Adrenal gland (tissue), 12 donors: ENCODE results near the gene CFAP70. TPM values are rescaled to one million over a fixed set of nuclear protein-coding genes. Genes with fewer than 3 reads are reported as not detected.

ENCODE experiments used
- DNase-seq, 7 donors: peaks; one replicate each; pipeline ENCODE4 v3.0.0-alpha.2; 2019 to 2020
- H3K27ac ChIP-seq, 5 donors: fragments of 200-600 bp; sonication (generic) in 4 of 5; 1 replicate in 3 of 5; 2 replicates in 2 of 5; pipeline versions ENCODE4 v1.5.1 to v1.8.0; 2016 to 2020; ENCODE audit warnings: mild to moderate bottlenecking in 1 of 5
- H3K27me3 ChIP-seq: fragments of 200-600 bp; 2 replicates; pipeline ENCODE4 v1.8.0; 2021
- H3K36me3 ChIP-seq, 2 donors: fragments of 200-600 bp; replicated peaks in 1 of 2; 1 replicate in 1 of 2; 2 replicates in 1 of 2; pipeline versions ENCODE4 v1.5.1 to v1.8.0; 2018 to 2022
- H3K4me1 ChIP-seq, 2 donors: fragments of 200-600 bp; replicated peaks in 1 of 2; 1 replicate in 1 of 2; 2 replicates in 1 of 2; pipeline versions ENCODE4 v1.5.1 to v1.8.0; 2018 to 2021
- H3K4me3 ChIP-seq, 4 donors: fragments of 200-600 bp; sonication (generic) in 3 of 4; one replicate each; pipeline ENCODE4 v1.5.1; 2016 to 2018
- H3K9me3 ChIP-seq, 3 donors: fragments of 200-600 bp; sonication (generic) in 1 of 3; replicated peaks in 1 of 3; 1 replicate in 2 of 3; 2 replicates in 1 of 3; pipeline versions ENCODE4 v1.5.1 to v1.8.0; 2016 to 2021
- CTCF ChIP-seq, 6 experiments: fragments of 450-650 bp in 4 of 6; fragments of 200-600 bp in 2 of 6; sonication (generic) in 1 of 6; IDR thresholded peaks; 1 replicate in 5 of 6; 2 replicates in 1 of 6; pipeline versions ENCODE4 v1.5.1 to v1.8.0; 2016 to 2021; ENCODE audit warnings: antibody characterized with exemption in 6 of 6, mild to moderate bottlenecking in 2 of 6, moderate library complexity in 1 of 6
- POLR2A ChIP-seq, 2 donors: fragments of 450-650 bp; IDR thresholded peaks; one replicate each; pipeline ENCODE4 v1.6.1; 2017; ENCODE audit warnings: antibody characterized with exemption in 2 of 2, mild to moderate bottlenecking in 2 of 2, moderate library complexity in 1 of 2
- WGBS, 4 donors: extraction: QIAGEN DNeasy Blood & Tissue Kit in 2 of 4; methylation state at CpG; one replicate each; pipeline versions ENCODE4 v1.1.5 to v1.1.7; 2013 to 2017; 5-methylcytosine and 5-hydroxymethylcytosine counted together
- intact Hi-C, 2 donors: fragments of 100-400 bp; cut with DNase I; formaldehyde crosslinking; loops; one replicate each; pipeline versions ENCODE4 v1.14.1 to v1.15.0; 2022 to 2023
- polyA plus RNA-seq, 3 donors: library from polyadenylated mRNA; stranded (reverse); fragments of 200-250 nt in 2 of 3; fragments of 350-450 nt in 1 of 3; fragmentation: Illumina TruSeq in 1 of 3; extraction: RNeasy Lipid Tissue Mini Kit (QIAGEN cat#74804) in 1 of 3; gene quantifications; one replicate each; pipeline ENCODE4 v1.2.3, GENCODE V29; 2013 to 2014
- total RNA-seq, 9 donors: library from RNA; depleted of rRNA in 4 of 9; stranded (reverse); fragments of >200 nt in 4 of 9; fragments of 120-200 nt in 1 of 9; fragmentation: NEBNext Ultra II Directional in 1 of 9; extraction: Animal tissue kit (Norgen Biotek cat#: 25700) in 1 of 9; gene quantifications; one replicate each; pipeline versions ENCODE4 v1.1.0 to v1.2.4, GENCODE V29; 2013 to 2023
- donor health status: healthy with polysubstance abuse.
- donor health status: Bipolar disorder and iron deficiency.
- donor health status: DM: yes; HTN: yes; CAD: no.
- donor health status: DM: no; HTN: no; CAD: no.
- donor health status: DM: no; HTN: no; CAD: no.
- donor health status: DM: yes; HTN: yes; CAD: no.

Gene CFAP70
- total and polyA plus RNA-seq, 12 donors, result 1.6 to 43.6 (median 6.7) TPM

- H3K27ac ChIP-seq, result no peak overlapping the region
- no peak for DNase-seq
- 56 to 67% (median 60%) methylated on average over 8 of the region's 8 CpGs for WGBS, 4 donors
- no peak overlapping the region for H3K4me3 ChIP-seq
- no peaks in the 10 kb centered on the region for H3K9me3 ChIP-seq
- TF ChIP-seq CTCF (IDR thresholded peaks at IDR 0.05) (no peak), POLR2A (IDR thresholded peaks at IDR 0.05) (no peak)
- peaks cover 0 to 40% of the 10 kb centered on the region in 2 donors for H3K36me3 ChIP-seq
- intact Hi-C loops, result no loop called here
- no peaks in the 10 kb centered on the region for H3K27me3 ChIP-seq
- H3K4me1 ChIP-seq, result peaks cover 6 to 14% of the 10 kb centered on the region in 2 donors
These were observed 113.7 kb downstream of the CFAP70 start for GRCh38 chr10:73244866-73245477.

GRCh38 chr10:73239908-73240307 is 118.8 kb downstream of the CFAP70 start:
- H3K27me3 ChIP-seq, result no peaks in the 10 kb centered on the region
- H3K9me3 ChIP-seq, result no peaks in the 10 kb centered on the region
- no peak for DNase-seq
- intact Hi-C loops, result no loop called here
- no peaks in the 10 kb centered on the region for H3K4me1 ChIP-seq
- TF ChIP-seq POLR2A (IDR thresholded peaks at IDR 0.05), result no peak
- TF ChIP-seq CTCF (IDR thresholded peaks at IDR 0.05), result no peak
- H3K4me3 ChIP-seq, result no peak overlapping the region
- H3K36me3 ChIP-seq, result peaks cover 0 to 52% of the 10 kb centered on the region in 2 donors
- 93 to 100% (median 96%) methylated on average over 2 of the region's 2 CpGs for WGBS, 4 donors
- H3K27ac ChIP-seq, result no peak overlapping the region

GRCh38 chr10:73238990-73239566 is 119.6 kb downstream of the CFAP70 start:
- Histone ChIP-seq H3K27ac (no peak overlapping the region), H3K9me3 (no peaks in the 10 kb centered on the region), H3K27me3 (no peaks in the 10 kb centered on the region), H3K36me3 (peaks cover 0 to 57% of the 10 kb centered on the region in 2 donors), H3K4me3 (no peak overlapping the region), H3K4me1 (no peaks in the 10 kb centered on the region)
- WGBS, 4 donors, result 90 to 95% (median 93%) methylated on average over 5 of the region's 5 CpGs
- no peak for TF ChIP-seq POLR2A (IDR thresholded peaks at IDR 0.05)
- no peak for TF ChIP-seq CTCF (IDR thresholded peaks at IDR 0.05)
- DNase-seq, result no peak
- intact Hi-C loops, result no loop called here

- H3K27ac ChIP-seq, result no peak overlapping the region
- intact Hi-C loops, result no loop called here
- H3K4me1 ChIP-seq, result no peaks in the 10 kb centered on the region
- H3K27me3 ChIP-seq, result no peaks in the 10 kb centered on the region
- DNase-seq, result no peak
- H3K4me3 ChIP-seq, result no peak overlapping the region
- H3K36me3 ChIP-seq, result peaks cover 0 to 20% of the 10 kb centered on the region in 2 donors
- 84 to 93% (median 91%) methylated on average over 7 of the region's 7 CpGs for WGBS, 4 donors
- no peaks in the 10 kb centered on the region for H3K9me3 ChIP-seq
- no peak for TF ChIP-seq CTCF (IDR thresholded peaks at IDR 0.05)
- no peak for TF ChIP-seq POLR2A (IDR thresholded peaks at IDR 0.05)
These were observed 124.0 kb downstream of the CFAP70 start for GRCh38 chr10:73234695-73235094.
